HCT116 (cell line): ENCODE data around the gene CRACR2A.

ENCODE experiments used
- EGR1 ChIP-seq: IDR thresholded peaks from 2 replicates; pipeline ENCODE4 v1.6.1; 2012; ENCODE audit warnings: low read depth
- EZH2 ChIP-seq: fragments of 200-600 bp; sonication (generic); IDR thresholded peaks from 2 replicates; pipeline ENCODE4 v1.6.1; 2017; ENCODE audit warnings: antibody characterized with exemption, mixed run types
- FOSL1 ChIP-seq: IDR thresholded peaks from 2 replicates; pipeline ENCODE4 v1.6.1; 2012; ENCODE audit warnings: low read depth
- POLR2A ChIP-seq: IDR thresholded peaks from 2 replicates; pipeline ENCODE4 v1.7.0; 2011; ENCODE audit warnings: borderline replicate concordance; ENCODE audit not compliant: insufficient read depth, insufficient read length; ENCODE audit errors: extremely low read depth
- RAD21 ChIP-seq: IDR thresholded peaks from 2 replicates; pipeline ENCODE4 v1.6.1; 2012; ENCODE audit warnings: low read depth, mild to moderate bottlenecking
- SIN3A ChIP-seq: IDR thresholded peaks from 2 replicates; pipeline ENCODE4 v1.6.1; 2012; ENCODE audit warnings: low read depth
- SRF ChIP-seq: IDR thresholded peaks from 2 replicates; pipeline ENCODE4 v1.6.1; 2012; ENCODE audit warnings: low read depth
- TF ChIP-seq, protein P1 (sequence below), 3 experiments: fragments of 200-600 bp in 1 of 3; sonication (generic) in 1 of 3; IDR thresholded peaks in 2 of 3; conservative IDR thresholded peaks in 1 of 3; 2 replicates each; pipeline ENCODE4 v1.5.1; 2012 to 2017; ENCODE audit warnings: low read depth in 2 of 3, low read length in 2 of 3, antibody characterized with exemption in 1 of 3, borderline replicate concordance in 1 of 3, control low read depth in 1 of 3, mild to moderate bottlenecking in 1 of 3, mixed read lengths in 1 of 3, mixed run types in 1 of 3, moderate library complexity in 1 of 3; ENCODE audit not compliant: insufficient read depth in 1 of 3

DNA sequence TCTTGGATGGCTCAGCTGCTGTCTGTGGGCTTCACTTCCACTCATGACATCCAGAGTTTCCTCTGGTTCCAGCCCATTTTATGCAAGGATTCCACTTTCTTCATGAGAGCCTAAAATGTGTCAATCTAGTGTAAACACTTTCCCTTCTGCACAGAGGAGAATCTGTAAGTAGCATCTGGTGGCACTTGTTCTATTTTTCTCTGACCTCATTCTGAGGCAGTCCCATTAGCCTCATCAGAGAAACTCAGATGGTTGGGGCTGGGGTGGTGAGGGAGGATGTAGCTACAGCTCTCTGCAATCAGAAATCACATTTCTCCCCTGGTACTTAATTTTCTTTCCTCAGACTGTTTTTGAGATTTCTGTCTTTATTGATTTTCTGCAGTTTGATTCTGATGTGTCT lies 180.3 kb downstream of the CRACR2A start:
- TF ChIP-seq EGR1 (no peak), SIN3A (no peak), EZH2 (no peak), RAD21 (no peak), SRF (no peak), FOSL1 (no peak), POLR2A (no peak)
- TF ChIP-seq, protein P1, sequence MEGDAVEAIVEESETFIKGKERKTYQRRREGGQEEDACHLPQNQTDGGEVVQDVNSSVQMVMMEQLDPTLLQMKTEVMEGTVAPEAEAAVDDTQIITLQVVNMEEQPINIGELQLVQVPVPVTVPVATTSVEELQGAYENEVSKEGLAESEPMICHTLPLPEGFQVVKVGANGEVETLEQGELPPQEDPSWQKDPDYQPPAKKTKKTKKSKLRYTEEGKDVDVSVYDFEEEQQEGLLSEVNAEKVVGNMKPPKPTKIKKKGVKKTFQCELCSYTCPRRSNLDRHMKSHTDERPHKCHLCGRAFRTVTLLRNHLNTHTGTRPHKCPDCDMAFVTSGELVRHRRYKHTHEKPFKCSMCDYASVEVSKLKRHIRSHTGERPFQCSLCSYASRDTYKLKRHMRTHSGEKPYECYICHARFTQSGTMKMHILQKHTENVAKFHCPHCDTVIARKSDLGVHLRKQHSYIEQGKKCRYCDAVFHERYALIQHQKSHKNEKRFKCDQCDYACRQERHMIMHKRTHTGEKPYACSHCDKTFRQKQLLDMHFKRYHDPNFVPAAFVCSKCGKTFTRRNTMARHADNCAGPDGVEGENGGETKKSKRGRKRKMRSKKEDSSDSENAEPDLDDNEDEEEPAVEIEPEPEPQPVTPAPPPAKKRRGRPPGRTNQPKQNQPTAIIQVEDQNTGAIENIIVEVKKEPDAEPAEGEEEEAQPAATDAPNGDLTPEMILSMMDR (IDR thresholded peaks at IDR 0.05 in 2 of 3, conservative IDR thresholded peaks at IDR 0.05 in 1 of 3; ENCODE audit: borderline replicate concordance in 1 of 3, insufficient read depth in 1 of 3, low read depth in 2 of 3, low read length in 2 of 3) = no peak
